Activated CD4-positive, alpha-beta T cell treated with anti-CD3 and anti-CD28 coated beads, Interleukin-2, amount 50 U/mL, for 1 hour (primary cell): ENCODE data around the gene PSTPIP2.
"Not testable (repeated sequence)": the region's sequence is repeated elsewhere in the genome, so short reads cannot be mapped to it uniquely, and the experiment has no call there.

ENCODE experiments used
- DNase-seq: peaks from one replicate; pipeline ENCODE4 v3.0.0-alpha.2; 2020

The PSTPIP2 gene

GRCh38 chr18:46068763-46069162 is 3.3 kb downstream of the PSTPIP2 start:
- DNase-seq: no peak

GRCh38 chr18:46067438-46068007 is 4.5 kb downstream of the PSTPIP2 start:
- no peak for DNase-seq

- no peak for DNase-seq
These were observed 9.3 kb downstream of the PSTPIP2 start for GRCh38 chr18:46062781-46063180.

- DNase-seq: no peak
These were observed 10.3 kb downstream of the PSTPIP2 start for GRCh38 chr18:46061796-46062195.

GRCh38 chr18:46061387-46061786 is 10.7 kb downstream of the PSTPIP2 start:
- no peak for DNase-seq

- no peak for DNase-seq
These were observed 11.7 kb downstream of the PSTPIP2 start for GRCh38 chr18:46060359-46060841.

GRCh38 chr18:46055838-46056230 is 16.2 kb downstream of the PSTPIP2 start:
- DNase-seq: no peak

- no peak for DNase-seq
These were observed 16.9 kb downstream of the PSTPIP2 start for GRCh38 chr18:46054956-46055837.

GRCh38 chr18:46053368-46054095 is 18.5 kb downstream of the PSTPIP2 start:
- DNase-seq: no peak

GRCh38 chr18:46051731-46052461 is 20.2 kb downstream of the PSTPIP2 start:
- DNase-seq: no peak

- no peak for DNase-seq
These were observed 21.8 kb downstream of the PSTPIP2 start for GRCh38 chr18:46050268-46050667.

GRCh38 chr18:46048641-46049040 is 23.4 kb downstream of the PSTPIP2 start:
- no peak for DNase-seq

GRCh38 chr18:46047369-46047768 is 24.7 kb downstream of the PSTPIP2 start:
- DNase-seq: not testable (repeated sequence)

- no peak for DNase-seq
These were observed 25.4 kb downstream of the PSTPIP2 start for GRCh38 chr18:46046688-46047087.

- no peak for DNase-seq
These were observed 25.9 kb downstream of the PSTPIP2 start for GRCh38 chr18:46046126-46046525.

- DNase-seq: no peak
These were observed 29.4 kb downstream of the PSTPIP2 start for GRCh38 chr18:46042571-46043123.

- DNase-seq: no peak
These were observed 31.3 kb downstream of the PSTPIP2 start for GRCh38 chr18:46040747-46041104.

GRCh38 chr18:46040033-46040746 is 31.9 kb downstream of the PSTPIP2 start:
- DNase-seq: no peak

GRCh38 chr18:46037512-46038305 is 34.4 kb downstream of the PSTPIP2 start:
- DNase-seq: no peak

GRCh38 chr18:46035696-46036680 is 36.1 kb downstream of the PSTPIP2 start:
- no peak for DNase-seq
